Stimulated activated CD4-positive, alpha-beta T cell treated with anti-CD3 and anti-CD28 coated beads, Interleukin-4, amount 100 ng/mL, for 48 hours (primary cell): ENCODE measurements around the gene IL31.
"Not testable (repeated sequence)": the region's sequence is repeated elsewhere in the genome, so short reads cannot be mapped to it uniquely, and the experiment has no call there.

ENCODE experiments used
- DNase-seq, 2 donors: peaks; one replicate each; pipeline ENCODE4 v3.0.0-alpha.2; 2020; ENCODE audit warnings: low read depth in 2 of 2

The IL31 gene

GRCh38 chr12:122174155-122174845 is at the start of gene IL31:
Gene IL31, minus strand, starts transcription at chr12:122174221. Its CDS starts 49 bp downstream, at chr12:122174172.
- peak; percentile 23 to 27 for DNase-seq

GRCh38 chr12:122216445-122216844 is 42.4 kb upstream of the IL31 start:
- DNase-seq, result no peak

GRCh38 chr12:122215771-122216170 is 41.8 kb upstream of the IL31 start:
- no peak for DNase-seq

GRCh38 chr12:122208073-122208820 is 34.2 kb upstream of the IL31 start:
- DNase-seq, result no peak

GRCh38 chr12:122207391-122207790 is 33.4 kb upstream of the IL31 start:
- DNase-seq, result no peak

GRCh38 chr12:122206976-122207375 is 33.0 kb upstream of the IL31 start:
- no peak for DNase-seq

- no peak for DNase-seq
Observed at GRCh38 chr12:122206111-122206881, 32.3 kb upstream of the IL31 start.

GRCh38 chr12:122205053-122205925 is 31.3 kb upstream of the IL31 start:
- DNase-seq, result no peak

GRCh38 chr12:122204167-122205052 is 30.4 kb upstream of the IL31 start:
- DNase-seq, result no peak

GRCh38 chr12:122203301-122204166 is 29.5 kb upstream of the IL31 start, which contains the start of gene B3GNT4:
Gene B3GNT4, plus strand, starts transcription at chr12:122203709. Its CDS starts 910 bp downstream, at chr12:122204619.
- DNase-seq, result peak; percentile 55 to 63

GRCh38 chr12:122202811-122203210 is 28.8 kb upstream of the IL31 start:
- DNase-seq, result not testable (repeated sequence)

GRCh38 chr12:122202017-122202416 is 28.0 kb upstream of the IL31 start:
- no peak for DNase-seq

GRCh38 chr12:122201381-122201780 is 27.4 kb upstream of the IL31 start:
- no peak for DNase-seq

GRCh38 chr12:122200541-122201175 is 26.6 kb upstream of the IL31 start:
- DNase-seq, result no peak

- no peak for DNase-seq
Observed at GRCh38 chr12:122199484-122200355, 25.7 kb upstream of the IL31 start.

- no peak for DNase-seq
Observed at GRCh38 chr12:122197612-122197966, 23.6 kb upstream of the IL31 start.

- no peak for DNase-seq
Observed at GRCh38 chr12:122195405-122195804, 21.4 kb upstream of the IL31 start.

GRCh38 chr12:122194804-122195203 is 20.8 kb upstream of the IL31 start:
- DNase-seq, result no peak
